NCI-H1417 treated with DMSO at 0.1 percent for 48 hours (cell line): Measurements from ENCODE around the gene ZNF292.
"Not testable (repeated sequence)": the region's sequence is repeated elsewhere in the genome, so short reads cannot be mapped to it uniquely, and the experiment has no call there.

Experiments
- DNase-seq: peaks from one replicate; lab custom pipeline; 2025; lab: John Stamatoyannopoulos, UW

Gene ZNF292

DNA sequence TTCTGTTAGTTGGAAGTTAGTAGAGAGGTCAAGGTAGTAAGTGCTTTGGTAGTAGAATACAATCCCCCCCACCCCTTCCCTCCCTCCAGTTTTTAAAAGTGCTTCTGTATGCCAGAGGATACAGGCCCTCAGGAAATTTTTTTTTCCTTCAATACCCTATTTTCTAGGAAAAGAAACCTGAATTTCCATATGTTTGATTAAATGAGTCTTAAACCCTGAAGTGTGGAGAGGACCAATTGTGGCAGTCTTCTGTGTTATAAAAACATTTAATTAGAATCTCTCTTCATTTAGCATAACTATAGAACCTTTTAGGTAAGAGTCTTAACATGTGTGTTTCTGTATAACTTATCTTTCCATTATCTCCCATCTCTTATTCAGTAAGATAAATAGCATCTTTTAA, 59.5 kb downstream of the ZNF292 start:
- no peak for DNase-seq

DNA sequence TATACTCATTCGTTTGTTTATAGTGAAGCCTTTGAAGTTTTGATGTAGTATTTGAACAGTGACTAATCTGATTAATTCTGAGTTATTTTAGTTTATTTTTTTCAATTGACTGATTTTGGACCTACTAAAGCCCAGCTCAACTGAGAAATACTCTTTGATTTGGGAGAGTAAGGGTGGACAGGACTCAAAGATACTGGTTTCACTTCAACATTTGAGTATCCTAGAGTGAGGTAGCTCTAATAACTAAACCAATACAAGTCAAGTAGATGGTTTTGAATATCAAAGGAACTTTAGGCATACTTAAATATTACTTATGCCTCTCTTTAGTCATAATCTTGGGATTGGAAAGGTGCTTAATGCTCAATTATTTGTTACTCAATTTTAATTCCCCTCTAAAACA, 65.6 kb downstream of the ZNF292 start:
- DNase-seq = no peak

DNA sequence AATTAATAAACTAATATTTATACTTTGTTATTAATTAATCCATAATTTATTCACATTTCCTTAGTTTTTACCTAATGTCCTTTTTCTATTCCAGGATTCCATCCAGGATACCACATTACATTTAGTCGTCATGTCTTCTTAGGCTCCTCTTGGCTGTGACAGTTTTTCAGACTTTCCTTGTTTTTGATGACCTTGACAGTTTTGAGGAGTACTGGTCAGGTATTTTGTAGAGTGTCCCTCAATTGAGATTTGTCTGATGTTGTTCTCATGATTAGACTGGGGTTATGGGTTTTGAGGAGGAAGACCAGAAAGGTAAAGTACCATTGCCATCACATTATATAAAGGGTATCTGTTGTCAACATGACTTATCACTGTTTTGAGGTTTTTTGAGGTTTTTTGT, 67.3 kb downstream of the ZNF292 start:
- DNase-seq = no peak

- DNase-seq = no peak
These were observed 69.6 kb downstream of the ZNF292 start for GRCh38 chr6:87224971-87225370.

DNA sequence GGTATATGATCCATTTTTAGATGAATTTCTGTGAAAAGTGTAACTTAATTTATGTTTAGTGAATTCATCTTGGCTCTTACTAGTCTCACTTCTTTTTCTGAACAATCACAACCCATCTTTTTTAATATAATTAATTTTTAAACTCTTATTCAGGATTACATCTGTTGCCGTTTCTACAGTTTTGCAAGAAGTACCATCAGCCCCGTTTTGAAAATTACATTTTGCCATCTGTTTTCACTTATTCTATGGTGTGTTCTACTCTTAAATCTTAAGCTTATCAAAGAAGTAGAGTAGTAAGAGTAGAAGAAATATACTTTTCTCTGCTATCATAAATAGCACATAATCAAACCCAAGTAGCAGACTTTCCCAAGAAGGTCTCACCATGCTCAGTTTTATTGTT, 70.1 kb downstream of the ZNF292 start:
- DNase-seq = no peak

DNA sequence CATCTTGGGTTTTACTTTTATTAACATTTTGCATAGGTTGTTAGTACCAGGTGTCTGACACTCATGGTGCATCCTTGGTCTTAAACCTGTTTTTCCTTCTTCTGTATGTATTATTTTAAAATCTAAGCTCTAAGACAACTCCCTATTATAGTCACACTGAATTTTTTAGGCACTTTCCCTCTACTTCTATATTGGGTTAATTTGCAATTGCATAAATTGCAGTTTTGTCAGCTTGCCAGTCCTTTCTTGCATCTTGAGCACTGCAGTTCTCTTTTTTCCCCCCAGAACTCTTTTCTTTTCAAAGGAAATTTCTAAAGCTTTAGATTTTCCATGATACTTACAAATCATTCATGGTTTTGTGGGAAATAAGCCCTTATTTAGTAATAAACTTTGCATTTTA, 70.6 kb downstream of the ZNF292 start:
- no peak for DNase-seq

DNA sequence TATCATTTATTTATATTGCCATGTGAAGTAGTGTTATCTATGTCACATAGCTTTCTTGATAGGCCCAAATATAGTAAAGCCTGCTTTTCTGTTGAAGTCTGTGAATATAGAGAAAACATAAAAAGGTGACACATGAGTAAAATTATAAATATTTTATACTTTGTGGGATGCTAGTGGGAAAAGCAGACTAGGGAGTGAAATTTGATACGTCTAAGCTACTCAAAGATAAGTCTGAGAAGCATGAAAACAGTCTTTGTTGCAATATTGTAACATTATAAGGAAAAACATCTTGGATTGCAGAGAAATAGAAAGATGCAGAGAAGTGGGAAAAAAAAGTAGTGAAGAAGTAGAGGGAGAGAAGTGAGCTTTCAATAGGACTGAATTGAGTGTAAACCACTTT, 75.4 kb downstream of the ZNF292 start:
- no peak for DNase-seq

DNA sequence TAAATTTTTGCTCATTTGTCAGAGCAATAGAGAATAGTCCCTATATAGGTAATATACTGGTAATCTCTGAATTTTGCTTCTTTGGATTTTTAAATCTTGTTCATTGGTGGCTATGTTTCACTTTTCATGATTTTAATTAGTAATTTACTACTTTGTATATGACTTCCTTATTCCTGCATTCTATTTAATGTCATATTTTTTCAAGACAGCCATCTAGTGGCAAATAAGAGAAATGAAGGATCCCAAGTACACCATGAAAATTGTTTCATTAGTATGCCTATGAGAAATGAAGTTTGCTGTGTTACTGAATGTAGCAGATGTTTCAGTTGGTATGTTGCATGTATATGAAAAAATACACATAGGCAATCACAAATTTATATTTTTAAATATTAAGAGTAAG, 82.4 kb downstream of the ZNF292 start:
- DNase-seq = no peak

GRCh38 chr6:87239098-87239635, 83.8 kb downstream of the ZNF292 start:
- DNase-seq = not testable (repeated sequence)

DNA sequence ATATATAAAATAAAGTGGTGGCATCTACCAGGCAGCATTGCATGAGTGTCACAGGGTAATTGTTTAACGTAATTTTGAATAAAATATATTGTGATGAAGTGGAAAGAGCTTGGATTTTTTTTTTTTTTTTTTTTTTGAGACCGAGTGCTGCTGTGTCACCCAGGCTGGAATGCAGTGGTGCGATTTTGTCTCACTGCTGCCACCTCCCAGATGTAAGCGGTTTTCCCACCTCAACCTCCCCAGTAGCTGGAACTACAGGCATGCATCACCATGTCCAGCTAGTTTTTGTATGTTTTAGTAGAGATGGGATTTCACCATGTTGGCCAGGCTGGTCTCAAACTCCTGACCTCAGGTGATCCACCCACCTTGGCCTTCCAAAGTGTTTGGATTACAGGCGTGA, 85.9 kb downstream of the ZNF292 start:
- no peak for DNase-seq

GRCh38 chr6:87242311-87242710, 86.9 kb downstream of the ZNF292 start:
- DNase-seq = no peak

DNA sequence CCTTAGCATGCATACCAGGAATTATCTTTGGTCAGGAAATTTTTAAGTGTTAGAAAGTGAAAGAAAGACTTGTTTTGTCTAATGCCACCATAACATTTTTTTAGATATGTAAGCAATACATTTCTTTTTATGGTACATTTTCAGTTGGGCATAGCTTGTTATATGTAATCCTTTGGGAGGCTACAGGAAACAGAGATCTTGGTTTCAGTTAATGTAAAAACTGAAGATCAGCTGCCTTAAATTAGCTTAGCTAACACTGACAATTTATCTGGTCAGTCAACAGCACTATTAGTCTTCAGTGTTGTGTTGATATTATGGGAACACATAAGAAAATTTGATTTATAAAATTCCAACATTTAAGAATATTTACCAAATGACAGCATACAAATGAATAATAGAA, 88.4 kb downstream of the ZNF292 start:
- no peak for DNase-seq

DNA sequence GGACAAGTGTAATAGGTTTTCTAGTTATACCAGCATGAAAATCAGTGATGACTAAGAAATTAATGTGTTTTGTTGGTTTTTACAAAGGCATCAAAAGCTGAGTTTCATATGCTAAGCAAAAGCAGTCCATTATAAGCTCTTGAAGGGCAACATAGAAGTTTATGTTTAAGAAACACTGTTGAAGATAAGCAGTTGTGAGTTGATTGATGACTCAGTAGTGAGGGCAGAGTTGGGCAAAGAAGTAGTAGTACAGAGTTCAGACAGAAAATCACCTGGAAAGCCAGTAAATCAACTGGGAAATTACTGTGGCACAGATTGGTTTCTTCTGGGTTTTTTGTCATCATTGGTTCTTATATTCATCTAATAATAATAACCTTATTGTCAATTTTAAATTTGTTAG, 89.0 kb downstream of the ZNF292 start:
- DNase-seq = no peak

GRCh38 chr6:87250019-87250418, 94.7 kb downstream of the ZNF292 start:
- no peak for DNase-seq

- no peak for DNase-seq
These were observed 95.9 kb downstream of the ZNF292 start for GRCh38 chr6:87251225-87251624.

DNA sequence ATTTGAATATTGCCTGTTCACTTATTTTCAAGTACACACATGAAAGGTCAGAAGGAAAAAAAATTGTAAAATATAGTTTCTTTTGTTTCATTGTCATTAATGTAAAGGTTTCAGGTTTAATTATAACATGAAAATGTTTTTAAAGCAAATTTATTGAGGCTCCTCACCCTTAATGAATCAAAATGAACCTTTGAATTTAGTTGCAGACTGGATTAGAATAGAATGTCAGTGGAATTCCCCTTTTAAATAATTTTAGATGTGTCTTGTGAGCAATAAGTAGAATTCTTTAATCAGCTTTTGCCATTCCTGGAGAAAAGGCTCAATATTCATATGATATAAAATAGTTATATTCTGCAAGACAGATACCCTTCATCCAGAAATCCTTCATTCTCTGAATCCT, 96.4 kb downstream of the ZNF292 start:
- no peak for DNase-seq

- no peak for DNase-seq
These were observed 101.7 kb downstream of the ZNF292 start for GRCh38 chr6:87257046-87257445.

DNA sequence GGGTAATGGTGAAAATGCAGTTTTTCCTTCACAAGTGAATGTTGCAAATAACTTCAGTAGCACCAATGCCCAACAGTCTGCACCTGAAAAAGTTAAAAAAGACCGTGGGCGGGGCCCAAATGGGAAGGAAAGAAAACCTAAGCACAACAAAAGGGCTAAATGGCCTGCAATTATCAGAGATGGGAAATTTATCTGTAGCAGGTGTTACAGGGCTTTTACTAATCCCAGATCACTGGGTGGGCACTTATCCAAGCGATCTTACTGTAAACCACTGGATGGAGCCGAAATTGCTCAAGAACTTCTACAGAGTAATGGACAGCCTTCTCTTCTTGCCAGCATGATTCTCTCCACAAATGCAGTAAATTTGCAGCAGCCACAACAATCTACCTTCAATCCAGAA, 102.2 kb downstream of the ZNF292 start:
- no peak for DNase-seq

DNA sequence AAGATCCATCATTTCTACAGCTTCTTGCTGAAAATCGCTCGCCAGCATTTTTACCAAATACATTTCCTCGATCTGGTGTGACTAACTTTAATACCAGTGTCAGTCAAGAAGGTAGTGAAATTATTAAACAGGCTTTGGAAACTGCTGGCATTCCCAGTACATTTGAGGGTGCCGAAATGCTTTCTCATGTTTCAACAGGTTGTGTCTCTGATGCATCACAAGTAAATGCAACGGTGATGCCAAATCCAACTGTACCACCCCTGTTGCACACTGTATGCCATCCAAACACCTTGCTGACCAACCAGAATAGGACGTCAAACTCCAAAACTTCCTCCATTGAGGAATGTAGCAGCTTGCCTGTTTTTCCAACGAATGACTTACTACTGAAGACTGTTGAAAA, 102.6 kb downstream of the ZNF292 start:
- DNase-seq = no peak

DNA sequence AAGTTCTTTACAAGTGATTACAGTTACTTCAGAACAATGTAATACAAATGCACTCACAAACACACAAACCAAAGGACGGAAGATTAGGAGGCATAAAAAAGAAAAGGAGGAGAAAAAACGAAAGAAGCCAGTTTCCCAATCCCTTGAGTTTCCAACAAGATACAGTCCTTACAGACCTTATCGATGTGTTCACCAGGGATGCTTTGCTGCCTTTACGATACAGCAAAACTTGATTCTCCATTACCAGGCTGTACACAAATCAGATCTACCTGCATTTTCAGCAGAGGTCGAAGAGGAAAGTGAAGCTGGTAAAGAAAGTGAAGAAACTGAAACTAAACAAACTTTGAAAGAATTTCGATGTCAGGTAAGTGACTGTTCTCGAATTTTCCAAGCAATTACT, 104.4 kb downstream of the ZNF292 start:
- no peak for DNase-seq

DNA sequence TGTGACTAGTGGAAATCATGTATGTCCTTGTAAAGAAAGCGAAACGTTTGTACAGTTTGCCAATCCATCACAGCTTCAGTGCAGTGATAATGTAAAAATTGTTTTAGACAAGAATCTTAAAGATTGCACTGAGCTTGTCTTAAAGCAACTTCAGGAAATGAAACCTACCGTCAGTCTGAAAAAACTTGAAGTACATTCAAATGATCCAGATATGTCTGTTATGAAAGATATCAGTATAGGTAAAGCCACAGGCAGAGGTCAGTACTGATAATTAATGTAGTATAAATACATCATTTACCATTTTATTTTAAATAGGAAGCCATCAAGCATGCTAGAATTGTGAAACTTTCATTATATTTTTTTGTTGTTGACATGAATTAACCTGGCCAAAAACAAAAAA, 106.2 kb downstream of the ZNF292 start:
- DNase-seq = no peak

- DNase-seq = no peak
These were observed 109.1 kb downstream of the ZNF292 start for GRCh38 chr6:87264481-87264880.

GRCh38 chr6:87274660-87275274, 119.4 kb downstream of the ZNF292 start:
- DNase-seq = no peak

- no peak for DNase-seq
These were observed 121.3 kb downstream of the ZNF292 start for GRCh38 chr6:87276624-87277023.

- DNase-seq = no peak
These were observed 121.8 kb downstream of the ZNF292 start for GRCh38 chr6:87277123-87277522.
